ES-I3 (cell line): ENCODE data around the gene GLO1.

ENCODE experiments used
- H3K36me3 ChIP-seq: 2 replicates; pipeline ENCODE4 v1.6.1; 2013; ENCODE audit warnings: mild to moderate bottlenecking, low read length, control low read depth, moderate library complexity; ENCODE audit not compliant: insufficient read depth
- H3K4me1 ChIP-seq: 2 replicates; pipeline ENCODE4 v1.6.1; 2013; ENCODE audit warnings: mild to moderate bottlenecking, control low read depth, low read length; ENCODE audit not compliant: insufficient read depth
- H3K9ac ChIP-seq: 2 replicates; pipeline ENCODE4 v1.6.1; 2013; ENCODE audit warnings: low read depth, mild to moderate bottlenecking, low read length, moderate library complexity
- H3K9me3 ChIP-seq: 2 replicates; pipeline ENCODE4 v1.6.1; 2013; ENCODE audit warnings: mild to moderate bottlenecking, low read length, moderate library complexity; ENCODE audit not compliant: control insufficient read depth, insufficient read depth

The GLO1 gene

DNA sequence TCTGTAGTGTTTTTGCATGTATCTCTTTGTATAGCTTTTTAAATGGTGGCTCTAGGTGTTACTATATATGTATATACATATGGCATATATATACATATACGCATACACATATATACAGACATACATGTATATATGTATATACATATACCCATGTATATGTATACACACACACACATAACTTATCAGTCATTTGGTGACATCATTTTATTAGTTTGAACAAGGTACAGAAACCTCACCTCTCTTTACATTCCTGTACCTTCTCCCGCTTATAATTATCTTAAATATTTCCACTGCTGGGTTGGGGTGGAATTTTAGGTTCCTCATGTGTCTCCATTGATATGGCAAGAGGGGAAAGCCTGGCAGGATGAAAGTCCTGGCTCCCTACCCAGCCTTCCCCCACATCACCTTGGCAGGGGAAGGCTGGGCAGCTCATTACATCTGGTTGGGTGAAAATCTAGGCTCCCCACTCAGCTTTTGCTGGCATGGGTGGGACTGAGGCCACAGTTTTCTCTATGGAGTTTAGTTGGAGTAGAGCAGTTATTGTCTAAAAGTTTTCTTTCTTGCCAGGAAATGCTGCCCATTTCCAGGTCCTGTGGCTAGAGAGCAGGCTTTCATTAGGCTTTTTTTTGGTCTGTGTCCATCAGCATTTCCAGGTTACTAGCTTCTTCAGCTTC is 7.6 kb downstream of the GLO1 start:
- peaks cover 1% of the 10 kb centered on the region; the same call in 1 of the 2 replicates for H3K9me3 ChIP-seq
- no peaks in the 10 kb centered on the region; the same call in 1 of the 2 replicates for H3K36me3 ChIP-seq
- H3K4me1 ChIP-seq = no peaks in the 10 kb centered on the region

DNA sequence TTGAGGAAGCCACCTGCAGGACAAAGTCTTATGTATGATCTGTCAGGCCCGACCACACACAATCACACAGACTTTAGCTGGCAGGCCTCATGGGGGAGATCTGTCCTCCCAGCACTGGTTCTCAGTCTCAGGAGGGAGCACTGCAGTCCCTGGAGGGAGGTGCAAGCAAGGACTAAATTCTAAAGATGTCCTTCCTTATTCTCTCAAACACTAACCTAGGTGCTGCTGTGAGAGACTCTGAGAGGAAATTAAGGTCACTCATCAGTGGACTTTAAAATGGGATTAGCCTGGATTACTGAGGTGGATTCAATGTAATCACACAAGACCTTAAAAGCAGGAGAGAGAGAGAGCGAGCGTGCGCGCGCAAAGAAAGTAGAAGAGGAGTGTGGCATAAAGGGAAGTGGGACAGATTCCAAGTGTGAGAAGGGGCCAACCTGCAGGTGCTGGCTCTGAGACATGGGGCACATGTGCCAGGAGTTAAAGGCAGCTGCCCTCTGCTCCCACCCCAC is 14.3 kb downstream of the GLO1 start:
- no peak overlapping the region for H3K9ac ChIP-seq

More for the DNA sequence above, 7.6 kb downstream of the GLO1 start:
- no peak overlapping the region for H3K9ac ChIP-seq

DNA sequence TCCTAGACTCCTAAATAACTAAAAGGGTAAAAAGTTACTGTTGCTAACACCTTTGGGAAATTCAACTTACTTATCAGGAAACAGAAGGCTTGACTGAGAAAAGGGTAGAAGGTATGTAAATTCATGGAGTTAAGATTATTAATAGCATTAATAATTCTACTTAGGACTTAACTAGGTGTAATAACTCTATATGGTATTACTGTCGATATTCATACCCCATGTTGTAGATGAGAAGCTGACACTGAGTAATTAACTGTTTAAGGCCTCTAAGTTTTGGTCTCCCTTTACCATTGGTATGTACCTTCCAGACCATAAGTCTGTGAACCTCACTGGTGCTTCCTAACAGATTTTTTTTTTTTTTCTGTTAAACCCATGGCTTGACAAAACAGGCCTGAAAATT is 15.4 kb downstream of the GLO1 start:
- peaks cover 9% of the 10 kb centered on the region for H3K36me3 ChIP-seq
- H3K4me1 ChIP-seq = no peaks in the 10 kb centered on the region
- no peak overlapping the region for H3K9ac ChIP-seq
- no peaks in the 10 kb centered on the region for H3K9me3 ChIP-seq

More for the DNA sequence above, 14.3 kb downstream of the GLO1 start:
- H3K36me3 ChIP-seq = peaks cover 3% of the 10 kb centered on the region; the same call in 1 of the 2 replicates
- H3K4me1 ChIP-seq = no peaks in the 10 kb centered on the region
- no peaks in the 10 kb centered on the region for H3K9me3 ChIP-seq

- no peak overlapping the region for H3K9ac ChIP-seq
- peaks cover 11% of the 10 kb centered on the region for H3K36me3 ChIP-seq
- H3K9me3 ChIP-seq = no peaks in the 10 kb centered on the region
- H3K4me1 ChIP-seq = no peaks in the 10 kb centered on the region
Observed at GRCh38 chr6:38687043-38687353, 15.9 kb downstream of the GLO1 start.

GRCh38 chr6:38686270-38687042 is 16.5 kb downstream of the GLO1 start:
- Histone ChIP-seq H3K9me3 (no peaks in the 10 kb centered on the region), H3K36me3 (peaks cover 16% of the 10 kb centered on the region), H3K9ac (no peak overlapping the region), H3K4me1 (no peaks in the 10 kb centered on the region)

GRCh38 chr6:38684904-38685303 is 18.0 kb downstream of the GLO1 start:
- H3K9ac ChIP-seq = no peak overlapping the region
- H3K4me1 ChIP-seq = no peaks in the 10 kb centered on the region
- H3K9me3 ChIP-seq = no peaks in the 10 kb centered on the region
- H3K36me3 ChIP-seq = peaks cover 16% of the 10 kb centered on the region

GRCh38 chr6:38684237-38684636 is 18.7 kb downstream of the GLO1 start:
- H3K4me1 ChIP-seq = no peaks in the 10 kb centered on the region

GRCh38 chr6:38681850-38682249 is 21.1 kb downstream of the GLO1 start:
- Histone ChIP-seq H3K9me3 (no peaks in the 10 kb centered on the region), H3K36me3 (peaks cover 29% of the 10 kb centered on the region), H3K9ac (no peak overlapping the region), H3K4me1 (no peaks in the 10 kb centered on the region)

More at GRCh38 chr6:38684237-38684636, 18.7 kb downstream of the GLO1 start:
- no peak overlapping the region for H3K9ac ChIP-seq
- H3K36me3 ChIP-seq = peaks cover 16% of the 10 kb centered on the region
- no peaks in the 10 kb centered on the region for H3K9me3 ChIP-seq

DNA sequence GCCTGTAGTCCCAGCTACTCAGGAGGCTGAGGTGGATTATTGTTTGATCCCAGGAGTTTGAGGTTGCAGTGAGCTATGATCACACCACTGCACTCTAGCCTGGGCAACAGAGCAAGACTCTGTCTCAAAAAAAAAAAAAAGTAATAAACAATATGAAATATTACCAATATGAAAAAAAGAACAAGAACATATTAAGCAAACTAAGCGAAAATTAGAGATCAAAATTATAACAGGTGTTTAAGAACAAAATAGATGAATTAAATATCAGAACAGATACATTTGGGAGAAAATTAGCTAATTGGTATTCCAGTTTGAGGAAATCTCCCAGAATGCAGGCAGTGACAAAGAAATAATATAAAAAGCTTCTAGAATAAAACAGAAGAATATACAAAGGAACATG is 23.3 kb downstream of the GLO1 start:
- Histone ChIP-seq H3K36me3 (peaks cover 33% of the 10 kb centered on the region), H3K9ac (no peak overlapping the region), H3K9me3 (no peaks in the 10 kb centered on the region), H3K4me1 (no peaks in the 10 kb centered on the region)

GRCh38 chr6:38678178-38678760 is 24.7 kb downstream of the GLO1 start:
- Histone ChIP-seq H3K4me1 (no peaks in the 10 kb centered on the region), H3K9ac (no peak overlapping the region), H3K36me3 (peaks cover 34% of the 10 kb centered on the region), H3K9me3 (no peaks in the 10 kb centered on the region)

- Histone ChIP-seq H3K36me3 (peaks cover 26% of the 10 kb centered on the region), H3K9ac (no peak overlapping the region), H3K9me3 (no peaks in the 10 kb centered on the region), H3K4me1 (no peaks in the 10 kb centered on the region)
Observed at GRCh38 chr6:38676974-38677544, 25.9 kb downstream of the GLO1 start.

DNA sequence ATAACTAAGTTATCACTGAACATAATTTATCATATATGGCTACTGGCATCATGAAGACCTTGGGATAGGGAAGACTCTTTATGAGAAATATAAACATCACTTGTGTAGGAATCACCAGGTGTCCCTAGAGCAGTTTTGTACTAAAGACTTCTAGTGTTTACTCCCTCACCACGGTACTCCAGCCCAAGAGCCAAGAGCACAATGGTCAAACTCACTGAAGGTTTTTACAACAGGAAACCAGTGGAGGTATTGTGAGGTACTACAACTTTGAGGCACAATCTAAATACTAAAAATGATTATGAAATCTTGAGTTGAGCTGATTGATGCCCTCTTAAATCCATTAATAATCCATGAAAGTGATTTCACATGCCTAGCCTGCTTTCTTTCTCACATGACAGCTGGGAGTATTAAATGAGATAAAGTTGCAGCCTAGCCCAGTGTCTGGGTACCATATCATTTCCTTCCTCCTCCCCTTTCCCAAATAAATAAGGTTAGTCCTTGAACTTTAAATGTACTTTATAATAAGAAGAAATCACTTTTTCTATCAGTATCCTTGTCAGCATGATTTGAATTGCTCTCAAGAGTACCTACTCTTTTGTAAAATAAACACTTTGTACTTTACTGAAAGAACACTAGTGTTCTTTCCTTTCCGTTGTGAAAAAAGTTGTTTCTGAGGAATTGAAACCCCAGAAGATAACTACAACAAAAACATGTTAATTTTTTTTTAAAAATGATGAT is 26.5 kb downstream of the GLO1 start:
- Histone ChIP-seq H3K4me1 (no peaks in the 10 kb centered on the region), H3K9ac (no peak overlapping the region), H3K9me3 (no peaks in the 10 kb centered on the region), H3K36me3 (peaks cover 21% of the 10 kb centered on the region)

DNA sequence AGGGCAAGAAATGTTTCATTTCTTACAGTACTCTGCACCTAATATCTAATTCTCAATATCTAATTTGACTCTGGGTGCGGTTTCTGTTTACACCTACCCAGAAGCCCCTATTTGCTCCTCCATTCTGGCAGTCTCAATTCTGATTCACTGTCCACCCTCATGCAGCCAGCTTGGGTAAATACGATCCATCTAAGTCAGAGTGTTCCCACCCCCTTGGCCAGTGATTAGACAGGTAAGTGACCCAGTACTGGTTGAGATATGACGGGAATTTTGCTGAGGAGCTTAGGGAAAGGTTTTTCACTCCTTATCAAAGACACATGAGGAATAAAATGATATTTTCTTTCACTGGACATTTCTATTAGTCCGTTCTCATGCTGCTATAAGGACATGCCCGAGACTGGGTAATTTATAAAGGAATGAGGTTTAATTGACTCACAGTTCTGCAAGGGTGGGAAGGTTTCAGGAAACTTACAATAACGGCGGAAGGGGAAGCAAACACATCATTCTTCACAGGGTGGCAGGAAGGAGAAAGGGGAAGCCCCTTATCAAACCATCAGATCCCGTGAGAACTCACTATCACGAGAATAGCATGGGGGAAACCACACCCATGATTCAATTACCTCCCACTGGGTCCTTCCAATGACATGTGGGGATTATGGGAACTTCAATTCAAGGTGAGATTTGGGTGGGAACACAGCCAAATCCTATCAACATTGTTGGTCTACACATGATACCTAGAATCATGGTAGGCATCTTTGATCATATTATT is 29.4 kb downstream of the GLO1 start:
- peaks cover 20% of the 10 kb centered on the region for H3K36me3 ChIP-seq
- H3K9me3 ChIP-seq = no peaks in the 10 kb centered on the region
- H3K9ac ChIP-seq = no peak overlapping the region
- no peaks in the 10 kb centered on the region for H3K4me1 ChIP-seq
